GM08714 (cell line): ENCODE data around the gene CFAP77.
A peak's percentile ranks its signal among the peaks of the same experiment; 100 is the strongest.

Experiments used
- H3K4me3 ChIP-seq: fragments of 200-500 bp; sonication (Bioruptor generic); 2 replicates; pipeline ENCODE4 v1.5.1; 2014; ENCODE audit warnings: mild to moderate bottlenecking, low read length, inconsistent platforms
- ZNF274 ChIP-seq: IDR thresholded peaks from 2 replicates; pipeline ENCODE4 v1.6.1; 2012; ENCODE audit warnings: mild to moderate bottlenecking, low read depth, low read length

CFAP77 gene

GRCh38 chr9:132390966-132391365, 19.0 kb upstream of the CFAP77 start:
- no peak for TF ChIP-seq ZNF274
- H3K4me3 ChIP-seq: no peak overlapping the region

- H3K4me3 ChIP-seq: no peak overlapping the region
- no peak for TF ChIP-seq ZNF274
These were observed 18.6 kb upstream of the CFAP77 start for GRCh38 chr9:132391449-132391848.

GRCh38 chr9:132395560-132395959, 14.5 kb upstream of the CFAP77 start:
- H3K4me3 ChIP-seq: no peak overlapping the region
- TF ChIP-seq ZNF274: no peak

GRCh38 chr9:132401824-132402223, 8.2 kb upstream of the CFAP77 start:
- no peak overlapping the region for H3K4me3 ChIP-seq
- TF ChIP-seq ZNF274: no peak

- no peak for TF ChIP-seq ZNF274
- peak overlapping the region; percentile 64; the same call in 1 of the 2 replicates for H3K4me3 ChIP-seq
These were observed 5.7 kb upstream of the CFAP77 start for GRCh38 chr9:132404228-132404881.

GRCh38 chr9:132406554-132407122, 3.4 kb upstream of the CFAP77 start, which contains the start of gene TTF1:
Gene TTF1, minus strand, starts transcription at chr9:132406840. Its CDS starts 4,019 bp downstream, at chr9:132402821.
- TF ChIP-seq ZNF274: no peak
- peak within 1 kb of the TSS; percentile 73 for H3K4me3 ChIP-seq

- TF ChIP-seq ZNF274: no peak
- H3K4me3 ChIP-seq: no peak overlapping the region; the same call in 1 of the 2 replicates
These were observed 2.8 kb upstream of the CFAP77 start for GRCh38 chr9:132407196-132407595.

- H3K4me3 ChIP-seq: no peak overlapping the region
- TF ChIP-seq ZNF274: no peak
These were observed 1.5 kb upstream of the CFAP77 start for GRCh38 chr9:132408521-132408920.

- peak overlapping the region; percentile 40; the same call in 1 of the 2 replicates for H3K4me3 ChIP-seq
- TF ChIP-seq ZNF274: no peak
These were observed 631 bp downstream of the CFAP77 start for GRCh38 chr9:132410642-132411041.

- no peak overlapping the region; the same call in 1 of the 2 replicates for H3K4me3 ChIP-seq
- no peak for TF ChIP-seq ZNF274
These were observed 1.1 kb downstream of the CFAP77 start for GRCh38 chr9:132411091-132411508.

GRCh38 chr9:132412089-132412488, 2.1 kb downstream of the CFAP77 start:
- no peak overlapping the region for H3K4me3 ChIP-seq
- no peak for TF ChIP-seq ZNF274

- no peak for TF ChIP-seq ZNF274
- H3K4me3 ChIP-seq: no peak overlapping the region
These were observed 3.9 kb downstream of the CFAP77 start for GRCh38 chr9:132413926-132414325.

GRCh38 chr9:132414731-132415130, 4.7 kb downstream of the CFAP77 start:
- no peak overlapping the region for H3K4me3 ChIP-seq
- TF ChIP-seq ZNF274: no peak

- TF ChIP-seq ZNF274: no peak
- no peak overlapping the region for H3K4me3 ChIP-seq
These were observed 5.2 kb downstream of the CFAP77 start for GRCh38 chr9:132415181-132415580.

GRCh38 chr9:132418726-132419363, 8.8 kb downstream of the CFAP77 start:
- TF ChIP-seq ZNF274: no peak
- no peak overlapping the region for H3K4me3 ChIP-seq
